GM15510 (cell line): ENCODE results near the gene ANXA9.

Source experiments
- POLR2A ChIP-seq: IDR thresholded peaks from 3 replicates; pipeline ENCODE4 v1.6.1; 2011; ENCODE audit warnings: borderline replicate concordance; ENCODE audit not compliant: insufficient read length; ENCODE audit errors: extremely low read depth

ANXA9 gene

DNA sequence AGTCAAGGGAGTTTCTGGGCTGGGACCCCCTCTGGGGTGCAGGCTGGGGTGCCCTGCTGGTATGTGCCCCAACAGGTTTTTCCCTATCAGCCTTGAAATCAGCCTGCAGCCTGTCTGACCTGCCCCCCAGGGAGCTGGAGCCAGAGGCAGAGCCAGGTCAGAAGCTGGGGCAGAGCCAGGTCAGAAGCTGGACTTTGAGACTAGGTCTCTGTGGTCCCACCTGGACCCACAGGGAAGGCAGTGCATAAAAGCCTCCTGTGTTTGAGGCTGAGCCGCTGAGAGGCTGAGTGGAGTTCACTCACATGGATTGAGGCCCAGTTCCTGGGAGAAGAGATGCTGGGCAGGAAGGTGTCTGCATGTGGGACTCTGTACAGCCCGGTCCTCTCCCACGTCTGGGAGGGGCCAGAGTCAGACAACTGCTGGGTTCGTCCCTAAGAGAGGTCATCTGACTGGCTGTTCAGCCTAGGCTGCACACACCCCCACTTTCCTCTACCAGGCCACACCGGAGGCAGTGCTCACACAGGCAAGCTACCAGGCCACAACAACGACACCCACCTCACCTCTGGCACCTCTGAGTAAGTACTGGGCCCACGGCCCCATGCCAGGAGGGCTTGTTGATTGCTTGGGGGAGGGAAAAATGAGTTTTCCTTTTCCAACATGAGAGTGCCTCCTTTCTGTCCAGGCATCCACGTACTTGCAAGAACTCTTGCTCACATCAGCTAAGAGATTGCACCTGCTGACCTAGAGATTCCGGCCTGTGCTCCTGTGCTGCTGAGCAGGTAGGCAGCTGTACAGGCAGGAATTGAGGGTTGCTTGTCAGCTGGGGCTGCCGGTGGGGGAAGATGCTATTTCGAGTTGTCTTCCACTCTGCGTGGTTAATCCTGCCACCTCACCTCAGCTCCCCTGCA lies at the start of gene ANXA9:
TSS of gene ANXA9 (plus strand) at position 488 of the 908 bp plus-strand sequence. CDS start 814 bp downstream, outside the sequence.
- TF ChIP-seq POLR2A: no peak

DNA sequence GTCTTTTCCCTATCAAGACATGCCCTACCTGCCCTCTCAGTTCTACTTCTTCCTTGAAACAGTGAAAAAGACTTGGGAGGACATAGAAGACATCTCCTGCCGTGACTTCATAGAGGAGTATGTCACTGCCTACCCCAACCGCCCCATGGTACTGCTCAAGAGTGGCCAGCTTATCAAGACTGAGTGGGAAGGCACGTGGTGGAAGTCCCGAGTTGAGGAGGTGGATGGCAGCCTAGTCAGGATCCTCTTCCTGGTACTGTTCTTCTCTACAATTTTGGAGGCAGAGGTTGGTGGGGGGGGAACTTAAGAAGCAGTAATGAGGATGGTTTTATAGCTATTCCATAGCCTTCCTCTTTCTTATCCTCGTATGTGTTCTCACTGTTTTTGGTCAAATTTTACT lies 37.2 kb upstream of the ANXA9 start:
- TF ChIP-seq POLR2A: no peak

GRCh38 chr1:150954708-150955107 lies 27.4 kb upstream of the ANXA9 start:
- TF ChIP-seq POLR2A: no peak

DNA sequence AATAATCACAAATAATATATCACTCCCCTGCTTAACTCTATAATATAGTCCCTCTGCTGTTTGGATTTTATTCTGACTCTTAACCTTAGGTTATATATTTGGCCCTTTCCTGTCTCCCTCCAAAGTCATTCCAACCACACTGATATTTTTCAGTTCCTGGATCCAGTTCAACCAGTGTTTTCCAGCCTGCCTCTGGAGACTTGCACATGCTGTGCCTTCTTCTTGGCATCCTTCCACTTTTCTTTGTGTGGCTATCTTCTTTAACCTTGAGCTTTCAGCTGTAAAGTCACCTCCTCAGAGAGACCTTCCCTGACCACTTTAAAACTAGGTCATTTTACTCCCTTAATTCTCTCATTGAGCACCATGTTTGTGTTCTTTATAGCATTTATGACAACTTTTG lies 26.8 kb upstream of the ANXA9 start:
- TF ChIP-seq POLR2A: no peak

DNA sequence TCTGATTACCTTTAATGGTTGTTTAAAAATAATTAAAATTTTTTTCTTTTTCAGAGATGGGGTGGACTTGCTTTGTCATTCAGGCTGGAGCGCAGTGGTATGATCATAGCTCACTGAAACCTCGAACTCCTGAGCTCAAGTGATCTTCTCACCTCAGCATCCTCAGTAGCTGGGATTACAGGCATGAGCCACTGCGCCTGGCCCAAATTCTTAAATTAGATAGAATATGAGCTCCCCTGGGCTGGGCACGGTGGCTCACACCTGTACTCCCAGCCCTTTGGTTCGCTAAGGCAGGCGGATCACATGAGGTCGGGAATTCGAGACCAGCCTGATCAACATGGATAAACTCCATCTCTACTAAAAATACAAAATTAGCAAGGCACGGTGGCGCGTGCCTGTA lies 24.4 kb upstream of the ANXA9 start:
- no peak for TF ChIP-seq POLR2A

GRCh38 chr1:150960646-150961045 lies 21.4 kb upstream of the ANXA9 start:
- no peak for TF ChIP-seq POLR2A

DNA sequence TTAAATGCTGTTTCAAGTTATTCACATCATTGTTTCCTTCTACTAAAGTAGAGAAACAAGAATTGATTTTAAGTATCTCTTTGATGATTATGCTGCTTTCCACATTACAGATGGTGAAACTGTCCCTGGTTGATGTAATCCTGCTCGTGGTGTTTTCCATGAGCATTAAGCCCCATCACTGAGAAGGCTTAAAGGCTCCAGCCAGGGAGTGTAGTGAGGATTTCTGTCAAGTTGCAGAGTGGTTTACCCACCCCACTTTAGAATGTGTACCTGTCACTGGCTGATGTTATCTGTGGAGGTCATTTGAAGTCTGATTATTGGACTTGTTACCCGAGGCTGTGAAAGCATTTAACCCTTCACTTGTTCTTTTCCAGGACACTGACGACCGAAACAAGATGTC lies 20.3 kb upstream of the ANXA9 start:
- no peak for TF ChIP-seq POLR2A

- no peak for TF ChIP-seq POLR2A
These were observed 18.6 kb upstream of the ANXA9 start for GRCh38 chr1:150963321-150964163.

- TF ChIP-seq POLR2A: no peak
These were observed 18.0 kb upstream of the ANXA9 start for GRCh38 chr1:150964164-150964489.

DNA sequence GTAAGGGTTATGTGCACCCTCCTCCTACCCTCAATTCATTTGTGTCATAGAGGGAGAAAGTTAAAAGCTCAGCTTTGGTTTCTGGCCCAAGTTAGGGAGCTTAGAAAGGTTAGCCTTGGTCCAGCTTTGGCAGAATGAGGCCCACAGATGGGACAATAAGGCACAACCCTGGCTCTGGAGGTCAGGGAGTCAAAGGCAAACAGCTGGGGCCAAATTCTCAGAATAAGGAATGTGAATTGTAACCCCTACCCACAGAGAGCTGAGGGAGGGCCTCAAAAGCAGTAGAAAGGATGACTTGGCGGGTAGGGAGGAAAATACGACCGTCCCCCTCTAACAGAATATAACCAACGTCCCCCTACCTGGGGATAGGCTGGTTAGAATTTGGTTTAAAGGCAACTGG lies 16.5 kb upstream of the ANXA9 start:
- TF ChIP-seq POLR2A: no peak

- no peak for TF ChIP-seq POLR2A
These were observed 16.1 kb upstream of the ANXA9 start for GRCh38 chr1:150966011-150966410.

DNA sequence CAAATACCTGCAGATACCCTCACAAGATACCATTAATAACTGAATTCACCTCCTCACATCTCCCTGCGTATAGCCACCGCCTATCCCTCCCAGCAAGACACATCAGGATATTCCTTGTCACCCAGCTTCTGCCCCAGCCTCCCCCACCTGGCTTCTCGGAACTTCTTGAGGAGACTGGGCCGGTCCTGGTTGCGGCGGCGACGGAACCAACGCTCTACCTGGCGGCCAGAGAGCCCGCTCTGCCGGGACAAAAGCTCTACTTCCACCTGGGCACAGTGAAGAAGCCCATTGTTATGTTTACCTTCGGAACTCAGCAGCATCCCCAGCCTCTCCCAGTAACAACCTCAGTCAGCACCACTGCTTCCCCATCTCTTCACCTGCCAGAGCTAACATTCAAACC lies 14.2 kb upstream of the ANXA9 start:
- no peak for TF ChIP-seq POLR2A

- no peak for TF ChIP-seq POLR2A
These were observed 13.6 kb upstream of the ANXA9 start for GRCh38 chr1:150968491-150968890.

DNA sequence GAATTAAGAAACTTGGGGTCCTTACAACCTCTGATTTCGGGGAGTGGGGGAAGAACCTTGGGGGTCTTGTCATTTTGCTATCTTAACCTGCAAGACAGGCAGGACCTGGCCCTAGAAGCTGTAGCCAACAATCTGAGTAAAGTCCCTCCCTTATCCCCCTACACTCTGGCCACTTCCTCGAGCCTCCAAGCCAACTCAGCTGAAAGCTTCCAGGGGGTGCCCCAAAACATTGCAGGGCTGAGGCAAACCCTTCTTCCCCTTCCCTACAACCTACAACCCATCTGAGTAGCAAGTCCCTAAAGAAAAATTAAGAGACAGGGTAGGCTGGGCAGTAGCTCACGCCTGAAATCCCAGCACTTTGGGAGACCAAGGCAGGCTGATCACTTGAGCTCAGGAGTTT lies 12.5 kb upstream of the ANXA9 start:
- no peak for TF ChIP-seq POLR2A

DNA sequence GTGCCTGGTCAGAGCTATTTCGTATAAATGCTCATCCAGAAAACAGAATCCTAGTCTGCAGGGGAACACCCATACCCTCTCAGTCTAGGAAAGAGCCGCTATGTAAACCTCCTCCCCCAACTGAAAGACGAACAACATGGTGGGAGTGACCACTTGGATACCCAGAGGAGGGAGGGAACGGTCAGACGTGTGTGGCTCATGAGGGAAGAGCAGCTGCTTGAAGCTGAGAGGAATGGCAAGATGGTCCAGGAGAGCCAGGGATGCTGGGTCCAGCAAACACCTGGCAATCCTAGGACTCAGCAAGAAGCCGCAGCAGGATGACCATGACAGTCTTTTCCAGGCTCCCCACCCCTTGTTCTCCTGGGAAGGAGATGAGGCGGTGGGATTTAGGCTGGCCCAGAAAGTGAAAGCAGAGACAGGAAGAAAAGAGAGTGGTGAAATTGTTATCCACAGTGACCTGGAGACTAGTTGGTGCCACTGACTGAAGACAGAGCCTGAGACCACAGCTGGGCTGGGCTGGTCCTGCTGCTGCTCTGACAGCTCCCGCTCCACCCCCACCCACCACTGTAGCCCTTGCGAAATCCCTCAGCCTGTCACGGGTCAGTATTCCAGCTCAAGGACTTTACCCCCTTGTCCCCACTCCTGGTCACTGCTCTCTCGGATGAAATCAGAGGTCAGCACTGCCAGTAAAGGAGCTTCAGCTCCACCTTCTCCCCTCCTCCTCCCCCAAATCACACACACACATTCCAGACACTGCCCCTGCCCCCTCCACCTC lies 11.1 kb upstream of the ANXA9 start:
- TF ChIP-seq POLR2A: no peak
